ENCODE results near the gene SPNS3. TPM values are rescaled to one million over a fixed set of nuclear protein-coding genes. Genes with fewer than 3 reads are reported as not detected.

The SPNS3 gene
- total RNA-seq, 1 donor from 2014 or later: 1.1 TPM

GRCh38 chr17:4513113-4514032 lies 79.6 kb downstream of the SPNS3 start:
- Mint-ChIP-seq H3K36me3 (ENCODE audit: low read depth) (no peaks in the 10 kb centered on the region), H3K4me3 (no peak overlapping the region), H3K27me3 (ENCODE audit: insufficient read depth) (peaks cover 4% of the 10 kb centered on the region), H3K4me1 (ENCODE audit: low read depth) (peaks cover 21% of the 10 kb centered on the region), H3K9me3 (no peaks in the 10 kb centered on the region), H3K27ac (no peak overlapping the region)
- no peak for DNase-seq (ENCODE audit: low spot score)
- intact Hi-C loops (cut with micrococcal nuclease): no loop called here

- intact Hi-C loops (cut with micrococcal nuclease): no loop called here
- no peak for DNase-seq (ENCODE audit: low spot score)
- Mint-ChIP-seq H3K36me3 (ENCODE audit: low read depth) (no peaks in the 10 kb centered on the region), H3K4me1 (ENCODE audit: low read depth) (peaks cover 12% of the 10 kb centered on the region), H3K4me3 (no peak overlapping the region), H3K9me3 (no peaks in the 10 kb centered on the region), H3K27ac (no peak overlapping the region), H3K27me3 (ENCODE audit: insufficient read depth) (peaks cover 4% of the 10 kb centered on the region)
These were observed 80.5 kb downstream of the SPNS3 start for GRCh38 chr17:4514206-4514605.

- Mint-ChIP-seq H3K4me1 (ENCODE audit: low read depth) (peaks cover 7% of the 10 kb centered on the region), H3K27me3 (ENCODE audit: insufficient read depth) (peaks cover 4% of the 10 kb centered on the region), H3K9me3 (no peaks in the 10 kb centered on the region), H3K4me3 (no peak overlapping the region), H3K36me3 (ENCODE audit: low read depth) (no peaks in the 10 kb centered on the region), H3K27ac (no peak overlapping the region)
- DNase-seq (ENCODE audit: low spot score): no peak
- intact Hi-C loops (cut with micrococcal nuclease): no loop called here
These were observed 81.0 kb downstream of the SPNS3 start for GRCh38 chr17:4514779-4515178.

GRCh38 chr17:4515501-4515900 lies 81.8 kb downstream of the SPNS3 start:
- intact Hi-C loops (cut with micrococcal nuclease): no loop called here
- peaks cover 5% of the 10 kb centered on the region for H3K4me1 Mint-ChIP-seq (ENCODE audit: low read depth)
- H3K36me3 Mint-ChIP-seq (ENCODE audit: low read depth): no peaks in the 10 kb centered on the region
- DNase-seq (ENCODE audit: low spot score): no peak
- peaks cover 4% of the 10 kb centered on the region for H3K27me3 Mint-ChIP-seq (ENCODE audit: insufficient read depth)
- H3K9me3 Mint-ChIP-seq: no peaks in the 10 kb centered on the region
- no peak overlapping the region for H3K4me3 Mint-ChIP-seq
- H3K27ac Mint-ChIP-seq: no peak overlapping the region

- Mint-ChIP-seq H3K9me3 (no peaks in the 10 kb centered on the region), H3K27ac (no peak overlapping the region), H3K4me3 (no peak overlapping the region), H3K4me1 (ENCODE audit: low read depth) (no peaks in the 10 kb centered on the region), H3K27me3 (ENCODE audit: insufficient read depth) (no peaks in the 10 kb centered on the region), H3K36me3 (ENCODE audit: low read depth) (no peaks in the 10 kb centered on the region)
- no peak for DNase-seq (ENCODE audit: low spot score)
- intact Hi-C loops (cut with micrococcal nuclease): no loop called here
These were observed 83.0 kb downstream of the SPNS3 start for GRCh38 chr17:4516735-4517134.

GRCh38 chr17:4518901-4519300 lies 85.2 kb downstream of the SPNS3 start:
- Mint-ChIP-seq H3K36me3 (ENCODE audit: low read depth) (no peaks in the 10 kb centered on the region), H3K27me3 (ENCODE audit: insufficient read depth) (no peaks in the 10 kb centered on the region), H3K4me1 (ENCODE audit: low read depth) (no peaks in the 10 kb centered on the region), H3K9me3 (no peaks in the 10 kb centered on the region), H3K27ac (no peak overlapping the region), H3K4me3 (no peak overlapping the region)
- intact Hi-C loops (cut with micrococcal nuclease): no loop called here
- DNase-seq (ENCODE audit: low spot score): no peak

- H3K4me3 Mint-ChIP-seq: no peak overlapping the region
- intact Hi-C loops (cut with micrococcal nuclease): no loop called here
These were observed 85.6 kb downstream of the SPNS3 start for GRCh38 chr17:4519361-4519788.

GRCh38 chr17:4520060-4520893 lies 86.5 kb downstream of the SPNS3 start:
- no peak overlapping the region for H3K27ac Mint-ChIP-seq

More at GRCh38 chr17:4519361-4519788, 85.6 kb downstream of the SPNS3 start:
- Mint-ChIP-seq H3K27ac (no peak overlapping the region), H3K36me3 (ENCODE audit: low read depth) (no peaks in the 10 kb centered on the region), H3K4me1 (ENCODE audit: low read depth) (no peaks in the 10 kb centered on the region), H3K9me3 (no peaks in the 10 kb centered on the region), H3K27me3 (ENCODE audit: insufficient read depth) (no peaks in the 10 kb centered on the region)
- DNase-seq (ENCODE audit: low spot score): no peak

GRCh38 chr17:4520894-4521600 lies 87.3 kb downstream of the SPNS3 start:
- intact Hi-C loops (cut with micrococcal nuclease): no loop called here
- DNase-seq (ENCODE audit: low spot score): no peak
- no peaks in the 10 kb centered on the region for H3K36me3 Mint-ChIP-seq (ENCODE audit: low read depth)
- no peak overlapping the region for H3K27ac Mint-ChIP-seq
- peaks cover 2% of the 10 kb centered on the region for H3K27me3 Mint-ChIP-seq (ENCODE audit: insufficient read depth)
- no peaks in the 10 kb centered on the region for H3K4me1 Mint-ChIP-seq (ENCODE audit: low read depth)
- no peaks in the 10 kb centered on the region for H3K9me3 Mint-ChIP-seq
- no peak overlapping the region for H3K4me3 Mint-ChIP-seq

More at GRCh38 chr17:4520060-4520893, 86.5 kb downstream of the SPNS3 start:
- no peaks in the 10 kb centered on the region for H3K27me3 Mint-ChIP-seq (ENCODE audit: insufficient read depth)
- H3K4me1 Mint-ChIP-seq (ENCODE audit: low read depth): no peaks in the 10 kb centered on the region
- no peak for DNase-seq (ENCODE audit: low spot score)
- intact Hi-C loops (cut with micrococcal nuclease): no loop called here
- H3K9me3 Mint-ChIP-seq: no peaks in the 10 kb centered on the region
- no peaks in the 10 kb centered on the region for H3K36me3 Mint-ChIP-seq (ENCODE audit: low read depth)
- H3K4me3 Mint-ChIP-seq: no peak overlapping the region

GRCh38 chr17:4522661-4523060 lies 88.9 kb downstream of the SPNS3 start:
- intact Hi-C loops (cut with micrococcal nuclease): no loop called here
- Mint-ChIP-seq H3K36me3 (ENCODE audit: low read depth) (no peaks in the 10 kb centered on the region), H3K9me3 (no peaks in the 10 kb centered on the region), H3K27me3 (ENCODE audit: insufficient read depth) (peaks cover 8% of the 10 kb centered on the region), H3K4me1 (ENCODE audit: low read depth) (no peaks in the 10 kb centered on the region), H3K4me3 (no peak overlapping the region), H3K27ac (no peak overlapping the region)
- no peak for DNase-seq (ENCODE audit: low spot score)

GRCh38 chr17:4523946-4524345 lies 90.2 kb downstream of the SPNS3 start:
- no peak for DNase-seq (ENCODE audit: low spot score)
- Mint-ChIP-seq H3K27me3 (ENCODE audit: insufficient read depth) (peaks cover 8% of the 10 kb centered on the region), H3K36me3 (ENCODE audit: low read depth) (no peaks in the 10 kb centered on the region), H3K27ac (no peak overlapping the region), H3K9me3 (no peaks in the 10 kb centered on the region), H3K4me1 (ENCODE audit: low read depth) (no peaks in the 10 kb centered on the region), H3K4me3 (no peak overlapping the region)
- intact Hi-C loops (cut with micrococcal nuclease): no loop called here

GRCh38 chr17:4525691-4526397 lies 92.1 kb downstream of the SPNS3 start:
- Mint-ChIP-seq H3K27me3 (ENCODE audit: insufficient read depth) (peaks cover 8% of the 10 kb centered on the region), H3K36me3 (ENCODE audit: low read depth) (no peaks in the 10 kb centered on the region)

More at GRCh38 chr17:4525691-4526397, 92.1 kb downstream of the SPNS3 start:
- intact Hi-C loops (cut with micrococcal nuclease): no loop called here
- H3K9me3 Mint-ChIP-seq: no peaks in the 10 kb centered on the region
- no peak for DNase-seq (ENCODE audit: low spot score)
- no peaks in the 10 kb centered on the region for H3K4me1 Mint-ChIP-seq (ENCODE audit: low read depth)
- no peak overlapping the region for H3K27ac Mint-ChIP-seq
- H3K4me3 Mint-ChIP-seq: no peak overlapping the region
